WERI-Rb-1 (cell line): ENCODE data around the gene RNF151.

Experiments used
- DNase-seq: peaks from one replicate; pipeline ENCODE4 v3.0.0-alpha.2; 2020
- H3K27ac ChIP-seq: fragments of 250-450 bp; sonication (Bioruptor Pico); 2 replicates; pipeline ENCODE4 v1.5.1; 2020; ENCODE audit warnings: mild to moderate bottlenecking, moderate library complexity
- H3K27me3 ChIP-seq: fragments of 250-450 bp; sonication (Bioruptor Pico); 2 replicates; pipeline ENCODE4 v1.5.1; 2021; ENCODE audit warnings: mild to moderate bottlenecking, low read depth, moderate library complexity; ENCODE audit not compliant: insufficient read depth, severe bottlenecking
- H3K36me3 ChIP-seq: fragments of 250-450 bp; sonication (Bioruptor Pico); 2 replicates; pipeline ENCODE4 v1.5.1; 2020; ENCODE audit warnings: mild to moderate bottlenecking, moderate library complexity
- H3K4me3 ChIP-seq: 2 replicates; pipeline ENCODE4 v1.5.1; 2011; ENCODE audit warnings: low read depth, mild to moderate bottlenecking, control low read depth, low read length
- H3K9me3 ChIP-seq: fragments of 250-450 bp; sonication (Bioruptor Pico); 2 replicates; pipeline ENCODE4 v1.5.1; 2021; ENCODE audit warnings: mild to moderate bottlenecking, moderate library complexity; ENCODE audit not compliant: severe bottlenecking
- TF ChIP-seq, protein P1 (sequence below): IDR thresholded peaks from 2 replicates; pipeline ENCODE4 v1.5.1; 2011; ENCODE audit warnings: low read depth, mild to moderate bottlenecking, control low read depth, inconsistent platforms, low read length

RNF151 gene

DNA sequence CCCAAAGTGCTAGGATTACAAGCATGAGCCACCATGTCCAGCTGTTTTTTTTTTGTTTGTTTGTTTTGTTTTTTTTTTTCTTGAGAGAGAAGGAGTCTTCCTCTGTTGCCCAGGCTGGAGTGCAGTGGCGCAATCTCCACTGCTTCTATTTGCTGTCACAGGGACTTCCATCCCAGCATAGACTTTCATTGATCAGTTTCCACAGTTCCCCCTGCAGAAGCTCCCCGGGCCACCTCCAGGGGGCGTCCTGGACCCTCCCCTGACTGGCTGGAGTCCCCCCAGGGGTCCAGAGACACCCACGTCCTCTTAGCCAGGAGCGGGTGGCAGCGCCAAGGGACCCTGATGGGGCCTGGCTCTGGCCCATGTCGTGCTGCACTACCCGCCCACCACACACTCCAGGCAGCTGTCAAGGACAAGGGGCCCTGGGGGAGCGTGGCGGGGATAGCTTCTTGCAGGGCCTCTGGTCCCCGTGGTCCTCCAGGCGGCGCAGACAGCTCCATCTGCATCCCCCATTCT, 49.8 kb downstream of the RNF151 start:
- TF ChIP-seq, protein P1, sequence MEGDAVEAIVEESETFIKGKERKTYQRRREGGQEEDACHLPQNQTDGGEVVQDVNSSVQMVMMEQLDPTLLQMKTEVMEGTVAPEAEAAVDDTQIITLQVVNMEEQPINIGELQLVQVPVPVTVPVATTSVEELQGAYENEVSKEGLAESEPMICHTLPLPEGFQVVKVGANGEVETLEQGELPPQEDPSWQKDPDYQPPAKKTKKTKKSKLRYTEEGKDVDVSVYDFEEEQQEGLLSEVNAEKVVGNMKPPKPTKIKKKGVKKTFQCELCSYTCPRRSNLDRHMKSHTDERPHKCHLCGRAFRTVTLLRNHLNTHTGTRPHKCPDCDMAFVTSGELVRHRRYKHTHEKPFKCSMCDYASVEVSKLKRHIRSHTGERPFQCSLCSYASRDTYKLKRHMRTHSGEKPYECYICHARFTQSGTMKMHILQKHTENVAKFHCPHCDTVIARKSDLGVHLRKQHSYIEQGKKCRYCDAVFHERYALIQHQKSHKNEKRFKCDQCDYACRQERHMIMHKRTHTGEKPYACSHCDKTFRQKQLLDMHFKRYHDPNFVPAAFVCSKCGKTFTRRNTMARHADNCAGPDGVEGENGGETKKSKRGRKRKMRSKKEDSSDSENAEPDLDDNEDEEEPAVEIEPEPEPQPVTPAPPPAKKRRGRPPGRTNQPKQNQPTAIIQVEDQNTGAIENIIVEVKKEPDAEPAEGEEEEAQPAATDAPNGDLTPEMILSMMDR: peak; percentile 70; the same call in 1 of the 2 replicates
- no peak overlapping the region for H3K4me3 ChIP-seq
- no peak overlapping the region for H3K27ac ChIP-seq
- H3K9me3 ChIP-seq: no peaks in the 10 kb centered on the region
- no peaks in the 10 kb centered on the region for H3K36me3 ChIP-seq
- H3K27me3 ChIP-seq: no peaks in the 10 kb centered on the region
- DNase-seq: peak; percentile 38
